Calu3 (cell line): ENCODE data around the gene VWA7. TPM values are rescaled to one million over a fixed set of nuclear protein-coding genes. Genes with fewer than 3 reads are reported as not detected.

Experiments
- BruUV-seq: library from RNA; stranded (reverse); fragments of 400-500 nt; replicated peaks from 2 replicates; lab custom pipeline; 2021; lab: Mats Ljungman, UMichigan
- CTCF ChIA-PET: fragments of 300-600 bp; sonication (Branson Sonifier 250); formaldehyde crosslinking; loops from one replicate; lab custom pipeline; 2022; ENCODE audit warnings: antibody characterized with exemption; lab: Charles Lee
- DNase-seq: peaks from one replicate; pipeline ENCODE4 v3.0.0; 2022
- H3K27ac Mint-ChIP-seq: one replicate; pipeline ENCODE4 v1.8.0; 2022; ENCODE audit warnings: mixed read lengths; ENCODE audit not compliant: unreplicated experiment
- H3K27me3 Mint-ChIP-seq: one replicate; pipeline ENCODE4 v1.8.0; 2022; ENCODE audit warnings: mixed read lengths; ENCODE audit not compliant: unreplicated experiment
- H3K36me3 Mint-ChIP-seq: one replicate; pipeline ENCODE4 v1.8.0; 2022; ENCODE audit warnings: mild to moderate bottlenecking, moderate library complexity, mixed read lengths; ENCODE audit not compliant: insufficient read depth, unreplicated experiment
- H3K4me1 Mint-ChIP-seq: one replicate; pipeline ENCODE4 v1.8.0; 2022; ENCODE audit warnings: mild to moderate bottlenecking, low read depth, mixed read lengths; ENCODE audit not compliant: unreplicated experiment
- H3K4me3 Mint-ChIP-seq: one replicate; pipeline ENCODE4 v1.8.0; 2022; ENCODE audit warnings: mild to moderate bottlenecking, low read depth, moderate library complexity, mixed read lengths; ENCODE audit not compliant: unreplicated experiment
- H3K9me3 Mint-ChIP-seq: one replicate; pipeline ENCODE4 v1.8.0; 2022; ENCODE audit warnings: low read depth, mixed read lengths; ENCODE audit not compliant: unreplicated experiment
- intact Hi-C: fragments of 100-400 bp; cut with micrococcal nuclease; formaldehyde crosslinking; loops from one replicate; pipeline ENCODE4 v1.10.0; 2022; ENCODE audit not compliant: unreplicated experiment
- total RNA-seq: library from RNA; stranded (reverse); gene quantifications from 2 replicates; pipeline ENCODE4 v1.2.3, GENCODE V29; 2022
- TF ChIP-seq, protein P1 (sequence below): fragments of 200-600 bp; IDR thresholded peaks from one replicate; pipeline ENCODE4 v1.8.0; 2022; ENCODE audit warnings: antibody characterized with exemption; ENCODE audit not compliant: unreplicated experiment

VWA7 gene
- total RNA-seq, 1 experiment from 2014 or later = 22.1 TPM

DNA sequence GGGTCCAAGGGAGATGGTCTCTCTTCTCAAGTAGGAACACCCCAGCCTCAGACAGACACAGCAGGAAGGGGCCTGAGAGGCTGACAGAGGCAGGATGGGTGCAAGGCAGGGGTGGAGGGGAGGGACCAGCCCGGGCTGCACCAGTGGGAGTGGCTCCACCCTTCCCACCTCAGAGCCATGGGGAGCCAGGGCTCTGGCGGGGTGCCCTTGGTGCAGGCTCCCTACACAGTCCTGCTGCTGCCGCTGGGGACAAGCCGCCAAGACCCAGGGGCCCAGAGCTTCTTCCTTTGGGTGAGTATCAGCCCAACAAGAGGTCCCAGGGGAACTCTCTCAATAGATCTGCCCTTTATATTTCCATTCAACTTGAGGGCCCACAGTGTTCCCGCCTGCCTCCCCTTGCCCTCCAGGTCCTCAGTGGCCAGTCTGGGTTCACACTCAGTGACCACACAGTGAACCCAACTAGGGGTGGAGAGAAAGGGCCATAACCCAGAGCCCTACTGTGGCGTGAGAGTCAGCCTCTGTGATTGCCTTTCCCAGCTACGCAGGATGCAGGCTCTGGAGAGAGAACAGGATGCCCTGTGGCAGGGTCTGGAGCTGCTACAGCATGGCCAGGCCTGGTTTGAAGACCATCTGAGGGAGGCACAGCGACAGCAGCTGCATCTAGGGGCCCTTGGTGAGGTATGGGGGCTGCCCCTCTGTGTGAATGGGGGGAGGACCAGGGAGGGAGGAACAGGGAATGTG, 14.1 kb downstream of the VWA7 start:
- intact Hi-C loops = no loop called here
- peaks cover 43% of the 10 kb centered on the region for H3K36me3 Mint-ChIP-seq
- DNase-seq = no peak
- peaks cover 17% of the 10 kb centered on the region for H3K4me1 Mint-ChIP-seq
- no peaks in the 10 kb centered on the region for H3K9me3 Mint-ChIP-seq
- peak overlapping the region; percentile 6 for H3K27ac Mint-ChIP-seq
- H3K27me3 Mint-ChIP-seq = no peaks in the 10 kb centered on the region
- no peak overlapping the region for H3K4me3 Mint-ChIP-seq
- no TSS peak for BruUV-seq
- CTCF ChIA-PET = no interaction called here
- TF ChIP-seq, protein P1, sequence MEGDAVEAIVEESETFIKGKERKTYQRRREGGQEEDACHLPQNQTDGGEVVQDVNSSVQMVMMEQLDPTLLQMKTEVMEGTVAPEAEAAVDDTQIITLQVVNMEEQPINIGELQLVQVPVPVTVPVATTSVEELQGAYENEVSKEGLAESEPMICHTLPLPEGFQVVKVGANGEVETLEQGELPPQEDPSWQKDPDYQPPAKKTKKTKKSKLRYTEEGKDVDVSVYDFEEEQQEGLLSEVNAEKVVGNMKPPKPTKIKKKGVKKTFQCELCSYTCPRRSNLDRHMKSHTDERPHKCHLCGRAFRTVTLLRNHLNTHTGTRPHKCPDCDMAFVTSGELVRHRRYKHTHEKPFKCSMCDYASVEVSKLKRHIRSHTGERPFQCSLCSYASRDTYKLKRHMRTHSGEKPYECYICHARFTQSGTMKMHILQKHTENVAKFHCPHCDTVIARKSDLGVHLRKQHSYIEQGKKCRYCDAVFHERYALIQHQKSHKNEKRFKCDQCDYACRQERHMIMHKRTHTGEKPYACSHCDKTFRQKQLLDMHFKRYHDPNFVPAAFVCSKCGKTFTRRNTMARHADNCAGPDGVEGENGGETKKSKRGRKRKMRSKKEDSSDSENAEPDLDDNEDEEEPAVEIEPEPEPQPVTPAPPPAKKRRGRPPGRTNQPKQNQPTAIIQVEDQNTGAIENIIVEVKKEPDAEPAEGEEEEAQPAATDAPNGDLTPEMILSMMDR = no peak

DNA sequence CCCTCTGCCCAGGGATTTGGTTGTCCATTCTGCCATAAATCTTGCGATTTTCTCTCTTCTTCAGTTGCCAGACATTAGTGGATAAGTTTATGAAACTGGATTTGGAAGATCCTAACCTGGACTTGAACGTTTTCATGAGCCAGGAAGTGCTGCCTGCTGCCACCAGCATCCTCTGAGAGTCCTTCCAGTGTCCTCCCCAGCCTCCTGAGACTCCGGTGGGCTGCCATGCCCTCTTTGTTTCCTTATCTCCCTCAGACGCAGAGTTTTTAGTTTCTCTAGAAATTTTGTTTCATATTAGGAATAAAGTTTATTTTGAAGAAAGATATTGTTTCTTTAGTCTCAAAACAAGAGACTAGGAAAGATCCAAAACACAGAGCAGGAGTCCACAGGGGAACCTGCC, 14.8 kb downstream of the VWA7 start, which contains the start of gene SAPCD1:
Gene SAPCD1, plus strand, starts transcription at position 301 of the 400 bp plus-strand sequence. CDS start 399 bp downstream, outside the sequence.
- DNase-seq = no peak
- no TSS peak for BruUV-seq
- TF ChIP-seq, protein P1 = no peak
- intact Hi-C loops = no loop called here
- H3K36me3 Mint-ChIP-seq = peaks cover 43% of the 10 kb centered on the region
- H3K27ac Mint-ChIP-seq = peak within 1 kb of the TSS; percentile 6
- no peaks in the 10 kb centered on the region for H3K9me3 Mint-ChIP-seq
- CTCF ChIA-PET = no interaction called here
- no peaks in the 10 kb centered on the region for H3K27me3 Mint-ChIP-seq
- H3K4me3 Mint-ChIP-seq = no peak within 1 kb of the TSS
- H3K4me1 Mint-ChIP-seq = peaks cover 17% of the 10 kb centered on the region

DNA sequence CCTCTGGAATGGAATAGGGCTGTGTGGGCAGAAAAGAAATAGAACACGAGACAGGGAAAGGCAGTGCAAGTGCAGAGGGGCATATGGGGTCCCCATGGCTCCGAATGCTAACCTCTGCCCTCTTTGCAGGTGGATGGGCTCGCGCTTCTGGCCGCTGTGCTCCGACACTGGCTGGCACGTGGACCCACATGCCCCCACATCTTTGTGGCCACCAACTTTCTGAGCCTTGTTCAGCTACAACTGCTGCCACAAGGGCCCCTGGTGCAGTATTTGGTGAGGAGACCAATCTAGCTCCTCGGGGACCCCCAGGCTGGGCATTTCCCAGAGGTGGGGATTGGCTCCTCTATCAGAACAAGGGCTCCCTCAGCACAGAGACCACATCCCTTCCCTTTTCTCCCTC, 15.8 kb downstream of the VWA7 start:
- no peak overlapping the region for H3K4me3 Mint-ChIP-seq
- H3K36me3 Mint-ChIP-seq = peaks cover 52% of the 10 kb centered on the region
- no peaks in the 10 kb centered on the region for H3K9me3 Mint-ChIP-seq
- TF ChIP-seq, protein P1 = no peak
- H3K27ac Mint-ChIP-seq = no peak overlapping the region
- H3K27me3 Mint-ChIP-seq = no peaks in the 10 kb centered on the region
- intact Hi-C loops = no loop called here
- BruUV-seq = no TSS peak
- H3K4me1 Mint-ChIP-seq = peaks cover 17% of the 10 kb centered on the region
- no peak for DNase-seq
- CTCF ChIA-PET = no interaction called here

DNA sequence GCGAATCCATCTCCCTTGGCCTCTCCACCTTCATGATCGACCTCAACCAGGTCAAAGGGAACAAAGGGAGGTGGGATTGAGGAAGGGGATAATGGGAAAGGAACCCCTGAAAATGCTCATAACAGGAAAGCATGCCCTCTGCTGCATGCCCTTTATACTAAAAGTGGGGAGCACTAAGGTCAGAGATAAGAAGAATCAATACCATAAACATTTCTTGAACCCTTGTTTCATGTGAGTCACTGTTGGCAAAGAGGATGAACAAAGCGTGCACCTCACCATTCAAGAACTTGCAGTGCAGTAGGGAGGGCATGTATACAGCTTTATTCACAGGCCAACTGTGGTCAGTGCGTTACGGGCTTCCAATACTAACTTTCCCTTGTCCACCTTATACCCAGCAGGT, 16.3 kb downstream of the VWA7 start:
- H3K9me3 Mint-ChIP-seq = no peaks in the 10 kb centered on the region
- no peaks in the 10 kb centered on the region for H3K27me3 Mint-ChIP-seq
- H3K4me3 Mint-ChIP-seq = no peak overlapping the region
- H3K36me3 Mint-ChIP-seq = peaks cover 48% of the 10 kb centered on the region
- no TSS peak for BruUV-seq
- intact Hi-C loops = no loop called here
- TF ChIP-seq, protein P1 = no peak
- CTCF ChIA-PET = interaction anchor here (1.0 kb wide), 1 partner anchor 21 kb away, joined by 3 read pairs; the partner anchor contains the start of gene MSH5
- peaks cover 17% of the 10 kb centered on the region for H3K4me1 Mint-ChIP-seq
- DNase-seq = no peak
- no peak overlapping the region for H3K27ac Mint-ChIP-seq
